Ureter (tissue), 1 donor: ENCODE results near the gene LIAS. TPM values are rescaled to one million over a fixed set of nuclear protein-coding genes. Genes with fewer than 3 reads are reported as not detected.
"Not testable (repeated sequence)": the region's sequence is repeated elsewhere in the genome, so short reads cannot be mapped to it uniquely, and the experiment has no call there.

Experiments
- DNase-seq: peaks from one replicate; pipeline ENCODE4 v3.0.0-alpha.2; 2020; ENCODE audit warnings: low spot score
- total RNA-seq: library from RNA; stranded (reverse); gene quantifications from one replicate; pipeline ENCODE4 v1.2.4, GENCODE V29; 2023
- donor health status: DM: yes; HTN: yes; CAD: no.

Gene LIAS
- total RNA-seq, 1 donor from 2014 or later, result 25.0 TPM

- DNase-seq, result no peak
Observed at GRCh38 chr4:39452860-39453587, 5.8 kb upstream of the LIAS start.

- DNase-seq, result no peak
Observed at GRCh38 chr4:39453738-39454137, 5.1 kb upstream of the LIAS start.

- no peak for DNase-seq
Observed at GRCh38 chr4:39455486-39455885, 3.4 kb upstream of the LIAS start.

GRCh38 chr4:39456946-39457763 is 1.7 kb upstream of the LIAS start:
- DNase-seq, result no peak

- DNase-seq, result not testable (repeated sequence)
Observed at GRCh38 chr4:39458161-39458504, 723 bp upstream of the LIAS start.

GRCh38 chr4:39464886-39465501 is 6.1 kb downstream of the LIAS start:
- DNase-seq, result no peak

GRCh38 chr4:39466747-39467146 is 7.9 kb downstream of the LIAS start:
- no peak for DNase-seq

GRCh38 chr4:39467464-39467863 is 8.6 kb downstream of the LIAS start:
- DNase-seq, result no peak

- DNase-seq, result no peak
Observed at GRCh38 chr4:39469429-39470077, 10.7 kb downstream of the LIAS start.

GRCh38 chr4:39470402-39470801 is 11.5 kb downstream of the LIAS start:
- DNase-seq, result no peak

- DNase-seq, result no peak
Observed at GRCh38 chr4:39472396-39472795, 13.5 kb downstream of the LIAS start.

- no peak for DNase-seq
Observed at GRCh38 chr4:39476187-39476895, 17.5 kb downstream of the LIAS start.

GRCh38 chr4:39480251-39480650 is 21.4 kb downstream of the LIAS start:
- no peak for DNase-seq

- no peak for DNase-seq
Observed at GRCh38 chr4:39480902-39481695, 22.2 kb downstream of the LIAS start.

- no peak for DNase-seq
Observed at GRCh38 chr4:39484582-39485272, 25.9 kb downstream of the LIAS start.

GRCh38 chr4:39486221-39486804 is 27.5 kb downstream of the LIAS start:
- no peak for DNase-seq

- no peak for DNase-seq
Observed at GRCh38 chr4:39490322-39490721, 31.5 kb downstream of the LIAS start.

- DNase-seq, result no peak
Observed at GRCh38 chr4:39494354-39494753, 35.5 kb downstream of the LIAS start.

- DNase-seq, result no peak
Observed at GRCh38 chr4:39495446-39496213, 36.8 kb downstream of the LIAS start.
